ENCODE measurements around the gene CUTA. TPM values are rescaled to one million over a fixed set of nuclear protein-coding genes. Genes with fewer than 3 reads are reported as not detected.

CUTA gene, protein sequence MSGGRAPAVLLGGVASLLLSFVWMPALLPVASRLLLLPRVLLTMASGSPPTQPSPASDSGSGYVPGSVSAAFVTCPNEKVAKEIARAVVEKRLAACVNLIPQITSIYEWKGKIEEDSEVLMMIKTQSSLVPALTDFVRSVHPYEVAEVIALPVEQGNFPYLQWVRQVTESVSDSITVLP
- total RNA-seq = 70.2 and 82.3 TPM in 2 replicates

DNA sequence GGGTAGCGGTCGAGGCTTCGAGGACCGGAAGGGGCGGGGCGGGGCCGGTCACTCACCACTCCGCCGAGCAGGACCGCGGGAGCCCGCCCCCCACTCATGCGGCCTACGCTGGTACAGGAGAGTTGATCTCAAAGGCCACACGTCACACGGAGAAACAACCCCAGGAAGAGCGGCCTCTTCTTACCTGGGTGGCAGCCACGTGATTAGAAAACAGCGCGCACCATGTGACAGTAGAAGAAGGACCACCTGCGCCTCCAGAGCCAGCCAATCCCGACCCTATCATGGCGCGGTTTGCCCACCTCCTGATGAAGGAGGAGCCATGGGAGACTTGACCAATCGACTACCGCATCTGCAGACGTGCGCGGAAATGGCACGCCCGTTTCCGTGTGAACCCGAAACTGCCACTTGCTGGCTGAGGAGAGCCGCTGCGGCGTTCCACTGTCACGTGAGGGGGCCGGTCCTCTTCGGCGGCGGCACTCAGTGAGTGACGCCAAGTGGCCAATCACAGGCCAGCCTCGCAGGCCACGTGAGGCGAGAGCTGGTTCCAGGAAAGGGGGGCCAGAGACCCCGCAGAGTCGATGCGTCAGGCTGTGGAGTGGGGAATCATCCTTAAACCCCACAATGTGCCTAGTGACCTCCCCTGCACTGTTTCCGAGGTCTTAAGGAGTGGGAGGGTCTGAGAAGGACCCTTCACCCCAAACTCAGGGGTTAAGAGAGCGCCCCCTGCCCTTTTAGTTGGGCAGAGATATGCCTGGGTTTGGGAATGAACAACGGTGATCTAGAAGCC, at the start of gene CUTA:
CUTA (minus strand) TSS at position 205 of the 787 bp plus-strand sequence; CDS start at position 98, 107 bp downstream.

DNA sequence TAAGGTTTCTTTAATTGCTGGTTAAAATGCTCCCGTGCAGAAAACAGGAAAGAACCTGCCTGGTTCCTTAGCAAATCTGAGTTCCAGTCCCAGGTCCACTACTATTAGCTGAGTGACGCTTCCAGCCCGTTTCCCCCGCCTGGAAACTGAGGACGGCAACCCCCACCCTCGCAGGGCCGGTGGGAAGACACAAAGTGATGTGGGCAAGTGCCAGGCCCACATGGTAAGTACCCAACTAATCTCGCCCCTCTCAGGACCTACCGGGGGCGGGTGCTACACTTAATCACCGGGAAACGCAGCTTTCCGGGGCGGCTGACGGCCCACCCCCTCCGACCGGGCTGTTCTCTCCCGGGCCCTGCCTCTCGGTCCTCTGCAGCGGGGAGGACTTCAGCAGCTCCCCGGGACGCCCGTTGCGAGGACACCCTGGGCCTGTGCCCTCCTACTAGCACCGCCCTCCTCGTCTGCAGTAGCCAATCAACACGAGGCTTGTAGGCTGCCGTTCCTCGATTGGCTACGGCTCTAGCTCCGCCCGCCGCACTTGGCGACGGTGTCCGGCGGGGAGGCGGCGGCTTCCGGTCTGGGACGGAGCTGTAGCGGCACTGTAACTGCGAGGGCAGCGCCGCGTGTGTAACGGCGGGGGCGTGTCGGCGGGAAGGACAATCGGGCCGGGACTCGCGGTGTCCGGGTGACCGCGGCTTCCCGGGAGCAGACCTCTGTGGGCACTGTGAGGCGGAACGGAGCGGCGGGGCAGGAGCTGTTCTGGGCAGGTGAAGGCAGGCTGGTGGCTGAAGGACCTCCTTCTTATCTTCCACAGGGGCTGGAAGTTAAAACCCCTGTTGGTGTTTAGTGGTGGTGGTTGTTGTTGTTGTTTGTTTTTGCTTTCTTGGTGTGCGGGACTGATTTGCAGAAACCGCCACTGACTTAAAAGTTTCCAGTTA, 36.4 kb upstream of the CUTA start, which contains the start of gene ZBTB9:
ZBTB9 (plus strand) TSS at position 568 of the 938 bp plus-strand sequence. CDS start 525 bp downstream, outside the sequence.

DNA sequence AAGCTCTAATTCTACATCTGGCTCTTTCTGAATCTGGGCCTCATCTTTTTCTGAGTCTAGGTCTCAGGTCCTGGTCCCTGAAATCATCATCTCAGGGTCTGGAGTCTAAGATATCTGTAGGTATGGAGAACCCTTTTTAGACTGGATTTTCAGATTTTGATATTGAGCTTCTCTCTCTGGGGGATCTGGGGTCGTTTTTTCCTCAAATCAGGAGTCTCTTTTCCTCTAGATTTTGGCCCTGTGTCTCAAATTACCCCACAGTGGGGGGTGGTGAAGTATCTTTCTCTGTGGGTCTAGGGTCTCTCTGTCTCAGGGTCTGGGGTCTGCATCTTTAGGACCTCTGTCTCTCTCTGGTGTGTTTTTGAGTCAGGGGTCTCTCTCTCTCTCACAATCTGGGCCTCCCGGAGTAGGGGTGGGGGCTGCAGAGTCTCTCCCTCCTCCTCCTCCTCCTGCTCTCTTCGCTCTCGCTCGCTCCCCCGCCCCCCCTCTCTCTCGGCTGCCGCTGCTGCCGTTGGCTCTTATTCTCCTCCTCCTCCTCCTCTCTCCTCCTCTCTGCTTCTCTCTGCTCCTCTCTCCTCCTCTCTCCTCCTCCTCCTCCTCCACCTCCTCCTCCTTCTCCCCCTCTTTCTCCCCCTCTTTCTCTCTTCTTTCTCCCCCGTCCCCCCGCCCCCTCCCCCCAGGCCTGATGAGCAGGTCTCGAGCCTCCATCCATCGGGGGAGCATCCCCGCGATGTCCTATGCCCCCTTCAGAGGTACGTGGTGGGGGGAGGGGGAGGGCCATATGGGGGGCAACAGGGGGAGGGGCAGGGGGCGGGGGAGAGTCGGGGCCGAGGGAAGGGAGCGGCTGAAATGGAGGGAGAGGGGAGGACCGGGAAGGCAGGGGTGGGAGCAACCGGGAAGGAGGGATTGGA, 1.9 kb upstream of the CUTA start, which contains the start of gene SYNGAP1:
SYNGAP1 (plus strand) TSS at position 486 of the 911 bp plus-strand sequence; CDS start at position 686, 200 bp downstream.

GRCh38 chr6:33410711-33411631, 6.9 kb downstream of the CUTA start, which contains the start of gene PHF1:
TSS of gene PHF1 (plus strand) at chr6:33411014. CDS start at chr6:33412264, 1,250 bp downstream.

DNA sequence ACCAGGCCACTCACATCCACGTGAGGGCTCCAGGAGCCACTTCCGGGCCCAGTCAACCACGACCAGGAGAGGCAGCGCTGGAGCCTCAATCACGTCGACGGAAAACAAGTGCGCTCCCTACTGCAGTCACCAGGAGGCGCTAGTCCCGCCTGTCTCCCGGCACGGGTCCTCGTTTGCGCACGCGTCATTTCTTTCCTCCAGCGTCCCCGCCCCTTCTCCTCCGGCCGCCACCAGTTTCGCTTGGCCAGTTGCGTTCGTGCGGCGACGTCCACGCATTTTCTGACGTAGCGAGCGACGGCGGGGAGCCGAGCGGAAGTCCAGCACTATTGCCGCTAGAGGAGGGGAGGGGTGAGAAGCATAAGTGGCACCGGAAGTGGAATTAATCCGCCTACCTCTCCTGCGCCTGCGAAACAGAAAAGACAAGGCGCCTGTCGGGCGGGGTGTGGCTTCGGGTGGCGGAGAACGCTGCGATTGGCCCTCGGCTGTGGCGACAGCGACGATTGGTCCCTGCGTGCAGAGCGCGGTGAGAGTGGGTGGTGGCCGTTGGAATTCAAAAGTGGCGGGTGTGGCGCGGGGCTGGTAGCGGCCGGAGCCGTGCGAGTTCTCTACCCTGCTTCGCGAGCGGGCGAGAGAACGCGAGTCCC, 26.5 kb downstream of the CUTA start, which contains the start of gene KIFC1:
KIFC1 (plus strand) TSS at position 546 of the 644 bp plus-strand sequence. CDS start 163 bp downstream, outside the sequence.

Small RNA genes within 50 kb of the gene (small RNA-seq; reads per million reads assigned to genes)
- gene RPL35AP4 (not detected), gene ZBTB9 (not detected)

Other genes starting within 250 kb of the CUTA start
- gene COL11A2, start 225.6 kb downstream of the CUTA start, total RNA-seq = under 0.01 and 0.20 TPM in 2 replicates
- 17.6 and 20.5 TPM in 2 replicates for gene RXRB, start 217.4 kb downstream of the CUTA start, total RNA-seq
- 51.8 and 71.0 TPM in 2 replicates for gene SLC39A7, start 217.2 kb downstream of the CUTA start, total RNA-seq
- 5.3 and 7.0 TPM in 2 replicates for gene HSD17B8, start 213.5 kb downstream of the CUTA start, total RNA-seq
- 21.7 and 24.2 TPM in 2 replicates for gene RING1, start 209.6 kb downstream of the CUTA start, total RNA-seq
- 31.6 and 39.5 TPM in 2 replicates for gene VPS52, start 146.2 kb downstream of the CUTA start, total RNA-seq
- 2,332 and 5,287 TPM in 2 replicates for gene RPS18, start 146.0 kb downstream of the CUTA start, total RNA-seq
- 1.1 and 2.5 TPM in 2 replicates for gene B3GALT4, start 141.0 kb downstream of the CUTA start, total RNA-seq
- gene WDR46, start 128.9 kb downstream of the CUTA start, total RNA-seq = 90.0 and 92.3 TPM in 2 replicates
- 38.5 and 40.4 TPM in 2 replicates for gene PFDN6, start 128.5 kb downstream of the CUTA start, total RNA-seq
- 16.9 and 19.2 TPM in 2 replicates for gene RGL2, start 119.2 kb downstream of the CUTA start, total RNA-seq
- 68.8 and 73.9 TPM in 2 replicates for gene TAPBP, start 104.0 kb downstream of the CUTA start, total RNA-seq
- gene ZBTB22, start 100.4 kb downstream of the CUTA start, total RNA-seq = 8.5 and 11.3 TPM in 2 replicates
- 39.7 and 50.6 TPM in 2 replicates for gene DAXX, start 95.1 kb downstream of the CUTA start, total RNA-seq
- 33.1 and 58.1 TPM in 2 replicates for gene KIFC1, start 26.3 kb downstream of the CUTA start, total RNA-seq
- 8.1 and 14.1 TPM in 2 replicates for gene PHF1, start 7.1 kb downstream of the CUTA start, total RNA-seq
- 6.1 and 6.2 TPM in 2 replicates for gene SYNGAP1, start 2.0 kb upstream of the CUTA start, total RNA-seq
- gene ZBTB9, start 36.5 kb upstream of the CUTA start, total RNA-seq = 4.0 and 6.1 TPM in 2 replicates
- gene BAK1, start 162.2 kb upstream of the CUTA start, total RNA-seq = 10.3 and 15.2 TPM in 2 replicates
- gene ITPR3, start 203.2 kb upstream of the CUTA start, total RNA-seq = 66.1 and 103 TPM in 2 replicates